ENCODE data around the gene PLN.

The PLN gene

DNA sequence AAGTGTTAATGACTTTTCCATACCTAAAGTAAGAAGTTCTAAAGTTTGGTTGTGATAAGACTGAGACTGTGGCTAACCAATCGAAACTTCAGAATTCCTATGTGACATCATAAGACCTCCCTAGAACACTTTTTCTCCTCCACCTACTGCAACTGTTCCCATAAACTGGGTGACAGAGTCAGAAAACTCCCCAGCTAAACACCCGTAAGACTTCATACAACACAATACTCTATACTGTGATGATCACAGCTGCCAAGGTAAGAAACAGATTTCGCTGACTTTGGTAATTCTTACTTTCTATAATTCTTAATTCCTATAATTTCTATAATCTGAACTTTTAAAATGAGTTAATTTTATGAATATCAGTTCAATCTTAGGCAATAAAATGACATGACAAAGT is at the start of gene PLN:
Gene PLN (plus strand): TSS at position 161 of the 400 bp plus-strand sequence. CDS start 10,626 bp downstream, outside the sequence.
- no peak for DNase-seq

DNA sequence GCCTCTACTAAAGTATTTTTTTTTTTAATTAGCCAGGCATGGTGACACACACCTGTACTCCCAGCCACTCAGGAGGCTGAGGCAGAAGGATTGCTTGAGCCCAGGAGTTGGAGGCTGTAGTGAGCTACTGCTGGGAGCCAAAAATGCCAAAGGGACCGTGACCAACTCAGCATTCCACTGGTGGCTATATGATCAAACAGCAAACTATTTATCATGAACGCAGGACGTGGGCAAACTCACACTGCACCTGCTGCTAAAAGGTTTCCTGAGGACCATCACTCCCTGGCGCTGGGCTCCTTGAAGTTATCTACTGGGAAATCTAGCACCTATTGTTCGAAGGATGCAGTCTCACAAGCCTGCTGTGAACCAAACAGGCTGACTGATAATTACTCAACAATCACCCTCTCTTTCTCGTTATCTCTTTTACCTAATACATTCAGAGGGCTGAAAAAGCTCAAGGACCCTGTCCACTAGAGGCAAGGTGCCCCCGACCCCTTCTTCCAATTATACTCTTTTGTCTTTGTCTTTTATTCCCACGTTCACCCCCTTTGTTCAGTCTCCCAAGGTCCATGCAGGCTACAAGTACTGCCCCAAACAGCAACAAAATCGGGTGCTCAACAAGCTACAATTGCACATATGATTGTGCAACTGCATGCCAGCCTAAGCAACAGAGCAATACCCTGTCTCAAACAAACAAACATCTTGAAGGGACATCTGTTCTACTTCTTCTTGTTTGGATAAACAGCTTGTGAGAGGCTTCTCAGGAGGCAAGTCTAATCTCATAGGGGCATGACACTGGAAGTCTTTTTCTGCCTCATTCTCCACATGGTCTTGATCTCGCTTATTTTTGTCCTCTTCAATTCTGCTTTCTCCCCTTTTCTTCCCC is 47.7 kb upstream of the PLN start:
- no peak for DNase-seq

DNA sequence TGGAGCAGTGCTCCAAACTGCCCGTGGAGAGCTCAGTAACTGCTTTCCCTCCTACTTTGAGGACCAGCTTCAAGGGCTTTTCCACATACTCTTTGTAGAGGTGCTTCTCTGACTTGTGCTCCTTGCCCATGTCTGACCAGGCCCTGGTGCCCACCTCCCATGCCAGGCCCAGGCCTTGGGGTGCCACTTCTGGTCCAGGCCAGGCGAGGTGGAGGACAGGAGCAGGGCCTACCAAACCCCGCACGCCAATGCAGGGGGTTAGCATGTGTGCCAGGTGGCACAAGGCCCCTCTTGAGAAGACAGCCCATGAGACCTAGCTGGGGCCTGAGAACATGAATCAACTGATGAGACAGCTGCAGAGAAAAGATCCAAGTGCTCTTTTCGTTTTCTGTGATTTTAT is 47.0 kb upstream of the PLN start:
- no peak for DNase-seq

DNA sequence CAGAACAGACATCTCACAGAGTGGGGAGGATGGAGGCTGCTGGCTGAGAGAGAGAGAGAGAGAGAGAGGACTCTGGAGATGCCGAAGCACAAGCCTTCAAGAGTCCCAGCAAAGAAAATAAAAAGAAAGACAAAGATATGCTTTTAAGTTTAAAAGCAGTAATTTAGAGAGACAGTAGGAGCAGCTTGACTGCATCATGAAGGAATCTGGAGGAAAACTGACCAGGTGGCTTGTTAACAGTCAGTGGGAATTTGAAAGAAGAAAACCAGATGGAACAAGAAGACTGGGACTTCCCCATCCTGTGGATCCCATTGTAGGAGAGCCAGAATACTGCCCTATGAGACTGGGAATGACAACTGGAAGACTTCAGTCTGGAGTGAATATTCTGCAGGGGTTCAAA is 46.3 kb upstream of the PLN start:
- DNase-seq: no peak

DNA sequence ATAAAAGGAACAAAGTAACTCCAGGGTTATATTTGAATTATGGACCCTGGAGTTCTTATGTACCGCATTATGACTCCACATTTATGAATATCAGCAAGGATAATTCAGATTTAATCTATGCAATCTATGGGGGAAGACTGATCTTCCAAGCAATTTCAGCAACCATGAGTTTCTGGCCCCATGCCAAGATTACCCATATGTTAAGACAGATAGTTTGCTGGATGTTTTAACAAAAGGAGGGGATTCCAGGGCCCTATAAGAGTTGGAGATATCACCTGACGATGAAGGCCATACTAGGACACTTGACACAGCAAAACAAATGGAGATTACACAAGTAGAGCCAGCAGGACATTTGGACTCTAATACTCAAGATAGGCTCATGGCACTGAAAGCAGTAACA is 45.9 kb upstream of the PLN start:
- no peak for DNase-seq

DNA sequence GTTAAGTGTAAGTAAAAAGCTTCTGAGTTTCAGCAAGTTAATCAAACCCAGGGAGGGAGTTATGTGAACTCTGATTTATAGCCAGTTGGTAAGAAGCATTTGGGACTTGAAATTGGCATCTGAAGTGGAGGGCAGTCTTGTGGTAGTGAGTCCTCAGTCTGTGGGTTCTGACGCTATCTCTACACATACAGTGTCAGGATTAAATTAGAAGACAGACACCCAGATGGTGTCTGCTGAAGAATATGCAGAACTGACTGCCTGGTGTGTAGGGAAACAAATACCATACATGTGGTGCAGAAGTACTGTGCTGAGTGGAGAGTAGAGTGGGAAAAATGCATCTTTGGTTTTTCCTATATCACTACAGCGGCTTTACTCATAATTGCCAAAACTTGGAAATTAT is 43.5 kb upstream of the PLN start:
- no peak for DNase-seq

DNA sequence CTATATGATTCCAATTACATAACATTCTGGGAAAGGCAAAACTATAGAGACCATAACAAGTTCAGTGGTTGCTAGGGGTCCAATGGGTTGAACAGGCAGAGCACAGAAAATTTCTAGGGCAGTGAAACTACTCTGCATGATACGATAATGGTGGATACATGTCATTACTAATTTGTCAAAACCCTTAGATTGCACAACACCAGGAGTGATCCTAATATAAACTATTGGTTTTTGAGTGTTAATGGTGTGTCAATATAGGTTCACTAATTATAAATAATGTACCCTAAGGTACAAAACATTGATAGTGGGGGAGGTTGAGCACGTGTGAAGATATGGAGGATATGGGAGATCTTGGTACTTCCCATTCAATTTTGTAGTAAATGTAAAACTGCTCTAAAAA is 42.4 kb upstream of the PLN start:
- no peak for DNase-seq

DNA sequence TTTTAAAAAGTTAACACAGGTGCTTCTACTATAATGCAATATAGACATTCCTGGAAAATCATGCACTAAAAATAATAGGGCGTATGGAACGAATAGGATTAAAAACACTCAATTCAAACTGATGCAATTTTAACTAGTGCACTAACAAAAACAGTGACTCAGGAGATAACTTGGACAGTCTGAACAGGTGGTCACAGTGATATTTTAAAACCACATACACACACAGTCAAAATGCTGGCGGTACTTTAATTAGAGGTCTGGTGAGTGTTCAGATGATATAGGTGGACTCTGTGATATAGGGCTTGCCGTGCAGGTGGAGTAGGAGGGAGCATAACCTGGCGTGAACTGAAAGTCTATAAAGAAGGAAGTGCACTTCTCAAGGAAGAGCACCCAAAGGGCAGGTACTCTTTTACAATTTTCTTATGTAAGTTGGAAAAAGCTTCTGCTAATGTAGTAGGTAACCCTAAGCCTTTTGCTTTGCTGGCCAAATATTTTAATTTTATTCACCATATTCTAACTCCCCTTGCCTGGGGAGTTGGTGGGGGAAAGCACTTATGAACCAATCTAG is 41.9 kb upstream of the PLN start:
- DNase-seq: no peak

DNA sequence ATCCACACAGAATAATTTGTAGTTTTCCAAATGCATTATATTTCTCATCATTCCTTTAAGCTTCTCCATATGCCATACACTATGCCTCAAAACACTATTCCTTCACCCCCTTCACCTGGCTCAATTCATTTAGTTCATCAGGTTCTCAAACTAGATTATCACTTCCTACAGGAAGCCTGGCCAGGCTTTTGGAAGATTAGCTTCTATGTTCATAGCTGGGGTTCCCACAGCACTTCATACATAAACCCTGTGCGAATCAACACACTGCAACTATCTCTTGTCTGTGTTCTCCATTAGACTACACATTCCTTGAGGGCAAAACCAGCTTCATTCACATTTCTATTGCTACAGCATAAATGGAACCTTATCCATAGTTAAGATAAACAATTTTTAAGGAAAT is 40.5 kb upstream of the PLN start:
- no peak for DNase-seq

DNA sequence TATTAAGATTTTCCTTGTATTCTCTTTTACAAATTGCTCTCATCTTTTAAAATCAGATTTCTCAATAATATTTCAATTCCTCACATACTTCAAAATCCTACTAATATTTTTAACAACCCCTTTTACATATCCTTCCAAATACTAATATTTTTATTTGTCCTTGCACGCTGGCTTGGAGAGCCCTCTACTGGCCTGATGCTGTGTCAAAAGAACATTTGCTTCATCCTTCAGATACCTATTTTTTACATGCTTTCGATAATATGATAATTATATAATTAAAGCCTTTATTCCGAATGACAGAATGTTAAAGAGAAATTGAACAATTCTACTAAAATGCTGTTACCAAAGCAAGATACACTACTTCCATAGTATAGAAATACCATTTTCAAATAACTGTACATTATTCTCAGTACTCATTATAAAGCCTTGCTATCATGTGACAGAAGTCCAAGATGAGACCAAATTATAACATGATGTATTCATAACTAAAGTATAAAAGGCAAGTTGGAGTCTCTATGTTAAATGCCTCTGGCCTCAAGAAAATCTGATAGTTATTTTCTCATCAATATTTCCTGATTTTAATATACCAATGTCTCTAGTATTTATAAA is 39.0 kb upstream of the PLN start:
- no peak for DNase-seq

DNA sequence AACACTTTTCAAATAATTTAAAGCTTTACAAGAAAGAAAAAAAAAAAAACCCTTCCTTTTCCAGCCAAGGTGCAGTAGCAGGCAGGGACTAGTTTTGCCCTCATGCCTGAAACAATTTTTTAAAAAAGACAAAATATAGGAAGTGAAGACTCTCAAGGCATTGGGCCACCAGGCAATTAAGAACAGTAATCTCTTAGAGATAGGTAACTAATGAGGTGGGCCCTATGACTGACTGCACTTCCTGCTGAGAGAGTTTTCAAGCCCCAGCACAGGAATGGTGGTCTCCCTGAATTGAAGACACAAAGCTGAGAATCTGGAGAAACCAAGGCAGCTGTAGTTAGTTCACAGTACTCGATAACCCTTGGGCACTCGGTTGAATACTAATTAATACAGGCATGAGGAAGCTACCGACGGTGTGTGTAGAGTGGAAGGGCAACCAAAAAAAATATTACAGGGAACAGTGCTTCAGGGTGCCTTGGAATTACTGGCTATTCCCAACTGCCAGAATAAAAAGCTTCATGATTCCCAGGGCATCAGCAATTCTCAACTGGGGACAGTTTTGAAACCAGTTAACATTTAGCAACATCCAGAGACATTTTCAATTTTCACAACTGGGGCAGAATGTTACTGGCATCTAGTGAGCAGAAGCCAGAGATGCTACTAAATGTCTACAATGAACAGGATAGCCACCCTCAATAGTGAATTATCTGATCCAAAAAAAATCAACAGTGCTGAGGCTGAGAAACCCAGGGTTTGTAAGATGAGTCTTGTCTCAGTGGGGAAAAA is 36.0 kb upstream of the PLN start:
- no peak for DNase-seq

DNA sequence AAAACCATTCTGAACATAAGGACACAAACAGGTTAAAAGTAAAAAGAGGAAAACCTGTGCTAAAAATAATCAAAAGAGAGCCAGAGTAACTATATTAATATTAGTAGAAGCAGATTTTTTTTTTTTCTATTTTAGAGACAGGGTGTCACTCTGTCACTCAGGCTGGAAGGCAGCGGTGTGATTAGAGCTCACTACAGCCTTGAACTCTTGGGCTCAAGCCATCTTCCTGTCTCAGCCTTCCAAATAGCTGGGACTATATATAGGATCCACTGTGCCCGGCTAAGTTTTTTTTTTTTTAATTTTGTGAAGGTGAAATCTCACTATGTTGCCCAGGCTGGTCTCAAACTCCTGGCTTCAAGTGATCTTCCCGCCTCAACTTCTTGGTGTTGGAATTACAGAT is 33.4 kb upstream of the PLN start:
- no peak for DNase-seq

DNA sequence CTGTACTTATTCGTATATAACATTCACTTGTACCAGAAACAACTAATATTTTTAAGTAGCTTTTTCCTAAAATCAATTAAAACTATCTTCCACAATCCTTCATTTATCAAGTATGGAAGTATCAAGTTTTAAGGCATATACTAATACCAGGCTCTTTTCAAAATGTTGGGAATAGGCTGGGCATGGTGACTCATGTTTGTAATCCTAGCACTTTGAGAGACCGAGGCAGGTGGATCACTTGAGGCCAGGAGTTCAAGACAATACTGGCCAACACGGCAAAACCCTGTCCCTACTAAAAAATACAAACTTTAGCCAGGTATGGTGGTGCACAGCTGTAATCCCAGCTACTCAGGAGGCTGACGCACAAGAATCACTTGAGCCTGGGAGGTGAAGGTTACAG is 25.7 kb upstream of the PLN start:
- no peak for DNase-seq

DNA sequence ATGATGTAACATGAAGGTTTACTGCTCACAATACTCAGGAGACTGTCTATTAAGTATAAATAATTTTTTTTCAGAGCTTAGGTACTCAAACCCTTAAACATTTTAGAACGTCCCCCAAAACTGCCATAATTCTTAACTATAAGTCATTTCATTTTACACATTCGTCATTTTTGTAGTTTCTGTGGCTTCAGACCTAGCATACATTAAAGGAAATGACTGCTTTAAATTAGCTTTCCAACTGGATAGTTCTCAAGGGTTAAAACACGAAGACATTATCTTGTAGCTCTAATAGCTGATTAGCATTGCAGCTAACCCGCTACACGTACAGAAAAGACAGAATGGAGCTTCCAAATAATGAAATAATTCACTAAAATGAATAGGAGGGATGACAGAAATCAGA is 24.9 kb upstream of the PLN start:
- no peak for DNase-seq

DNA sequence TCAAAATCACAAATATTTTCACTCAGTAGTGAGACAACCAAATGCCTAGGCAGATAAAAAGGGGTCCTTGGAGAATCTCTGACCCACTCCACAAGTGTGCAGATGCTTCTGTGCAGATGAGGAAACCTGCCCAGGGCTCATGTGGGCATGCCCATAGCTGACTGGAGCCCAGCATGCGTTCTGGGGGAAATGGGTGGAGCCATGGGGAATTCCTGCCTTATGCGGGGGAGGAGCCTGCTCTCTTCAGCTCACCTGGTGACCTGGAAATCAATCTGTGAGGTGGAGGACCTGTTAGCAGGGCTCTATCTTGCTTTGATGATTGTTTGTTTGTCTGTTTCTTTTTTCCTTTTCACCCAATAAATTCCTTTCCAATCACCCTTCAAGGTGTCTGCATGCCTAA is 23.4 kb upstream of the PLN start:
- DNase-seq: no peak

DNA sequence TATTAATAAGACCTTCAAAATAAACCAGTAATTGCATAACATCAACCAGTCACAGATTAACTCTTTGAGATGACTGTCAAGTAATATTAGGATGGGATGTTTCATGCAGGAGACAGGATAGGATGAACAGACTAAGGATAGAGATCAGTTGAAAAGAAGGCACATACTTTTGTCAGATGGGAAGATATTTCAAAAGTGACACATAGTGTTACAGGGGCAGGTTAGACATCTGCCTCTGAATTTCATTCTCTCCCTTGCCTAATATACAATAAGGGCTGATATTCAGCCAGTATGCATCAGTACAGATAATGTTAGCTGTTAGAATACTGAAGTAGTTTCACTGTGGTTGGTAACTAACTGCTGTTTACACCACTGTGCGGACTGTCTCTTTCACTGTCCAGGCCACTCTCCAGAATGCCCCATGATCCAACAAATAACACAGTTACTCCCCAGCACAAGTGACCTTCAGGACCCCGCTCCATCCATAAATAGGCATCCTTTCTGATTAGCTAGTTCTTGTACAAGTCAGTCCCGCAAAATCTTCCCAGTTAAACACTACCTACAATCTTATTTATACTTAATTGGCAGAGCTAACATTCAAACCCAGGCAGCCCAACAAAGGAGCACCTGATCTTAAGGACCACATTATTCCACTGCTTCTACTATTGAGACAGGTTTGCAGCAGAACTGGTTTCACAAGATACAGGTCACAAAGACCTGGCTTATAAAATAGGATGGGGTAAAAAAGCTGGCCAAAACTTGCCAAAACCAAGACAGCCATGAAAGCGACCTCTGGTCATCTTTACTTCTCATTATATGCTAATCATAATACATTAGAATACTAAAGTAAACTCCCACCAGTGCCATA is 21.9 kb upstream of the PLN start:
- no peak for DNase-seq

DNA sequence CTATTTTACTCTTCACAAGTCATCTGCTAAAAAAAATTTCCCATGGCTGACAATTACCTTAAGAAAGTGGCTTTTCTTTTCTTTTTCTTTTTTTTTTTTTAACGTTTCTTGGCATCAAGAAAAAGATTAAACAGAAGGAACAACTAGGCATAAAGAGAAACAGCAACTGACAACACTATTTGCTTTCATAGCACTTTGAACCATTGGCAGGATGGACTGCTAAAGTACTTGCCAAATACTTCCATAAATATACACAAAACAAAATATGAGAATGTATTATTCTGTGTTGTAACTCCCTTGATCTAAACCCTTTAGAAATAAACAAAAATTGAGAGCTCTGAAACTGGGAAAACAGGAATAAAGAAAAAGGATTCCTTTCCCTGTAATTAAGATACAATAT is 20.0 kb upstream of the PLN start:
- no peak for DNase-seq

DNA sequence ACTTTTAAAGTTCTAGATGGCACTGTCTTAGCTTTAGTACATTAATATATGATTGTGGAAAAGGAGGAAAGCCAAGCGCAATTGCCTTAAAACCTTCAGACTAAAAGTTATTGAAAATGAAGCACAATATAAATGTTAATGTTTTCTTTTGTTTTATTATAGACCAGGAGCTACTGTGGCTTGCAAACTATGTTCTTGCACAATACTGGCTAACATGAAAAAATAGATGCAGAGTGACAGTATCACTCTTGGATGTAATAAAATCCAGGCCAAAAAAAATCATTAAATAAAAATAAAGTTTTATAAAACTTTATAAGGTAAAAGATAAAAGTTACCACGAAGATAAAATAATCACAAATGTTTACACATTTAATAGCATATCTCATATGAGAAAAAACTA is 18.3 kb upstream of the PLN start:
- no peak for DNase-seq

DNA sequence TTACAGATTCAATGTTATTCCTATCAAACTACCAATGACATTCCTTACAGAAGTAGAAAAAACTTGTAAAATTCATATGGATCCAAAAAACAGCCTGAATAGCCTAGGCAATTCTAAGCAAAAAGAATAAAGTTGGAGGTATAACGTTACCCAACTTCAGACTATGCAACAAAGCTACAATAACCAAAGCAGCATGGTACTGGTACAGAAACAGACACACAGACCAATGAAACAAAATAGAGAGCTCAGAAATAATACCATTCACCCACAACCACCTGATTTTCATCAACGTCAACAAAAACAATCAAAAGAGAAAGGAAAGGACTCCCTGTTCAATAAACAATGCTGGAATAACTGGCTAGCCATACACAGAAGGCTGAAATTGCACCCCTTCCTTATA is 17.2 kb upstream of the PLN start:
- no peak for DNase-seq

DNA sequence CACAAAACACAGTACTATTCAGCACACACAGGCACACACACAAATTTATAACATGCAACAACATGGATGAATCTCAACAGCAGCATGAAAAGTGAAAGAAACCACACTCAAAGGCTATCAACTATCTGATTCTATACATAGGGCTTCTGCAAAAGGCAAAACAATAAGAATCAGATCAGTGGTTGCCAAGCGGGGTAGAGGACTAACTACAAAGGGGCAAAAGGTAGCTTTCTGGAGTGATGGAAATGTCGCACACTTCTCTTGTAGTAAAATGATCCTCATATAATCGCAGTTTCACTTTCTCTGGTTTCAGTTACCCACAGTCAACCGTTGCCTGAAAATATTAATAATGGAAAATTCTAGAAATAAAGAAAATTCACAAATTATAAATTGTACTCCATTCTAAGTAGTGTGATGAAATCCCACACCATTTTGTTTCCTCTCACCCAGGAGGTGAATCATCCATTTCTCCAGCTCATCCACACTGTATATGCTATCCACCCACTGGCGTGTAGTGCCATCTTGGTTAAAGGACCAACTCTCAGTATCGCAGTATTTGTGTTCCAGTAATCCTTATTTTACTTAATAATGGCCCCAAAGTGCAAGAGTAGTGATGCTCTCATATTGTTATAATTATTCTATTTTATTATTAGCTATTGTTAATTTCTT is 12.8 kb upstream of the PLN start:
- DNase-seq: no peak

DNA sequence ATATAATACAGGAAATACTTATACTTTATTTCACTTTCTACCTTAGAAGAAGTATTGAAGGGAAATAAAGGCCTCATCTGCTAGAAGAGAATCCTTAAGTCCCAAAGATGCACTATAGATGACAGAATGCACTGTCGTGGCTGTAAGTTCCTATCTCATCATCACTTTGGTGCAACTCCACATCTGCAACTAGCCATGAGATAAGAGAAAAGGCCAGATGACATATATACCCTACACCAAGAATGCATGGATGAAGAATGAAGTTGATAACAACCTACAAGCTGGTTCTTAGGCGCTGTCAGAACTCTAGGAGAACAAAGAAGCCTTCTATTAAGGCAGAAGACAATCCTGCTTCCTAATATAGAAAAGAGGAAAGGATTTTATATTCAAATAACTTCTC is 11.6 kb upstream of the PLN start:
- no peak for DNase-seq

DNA sequence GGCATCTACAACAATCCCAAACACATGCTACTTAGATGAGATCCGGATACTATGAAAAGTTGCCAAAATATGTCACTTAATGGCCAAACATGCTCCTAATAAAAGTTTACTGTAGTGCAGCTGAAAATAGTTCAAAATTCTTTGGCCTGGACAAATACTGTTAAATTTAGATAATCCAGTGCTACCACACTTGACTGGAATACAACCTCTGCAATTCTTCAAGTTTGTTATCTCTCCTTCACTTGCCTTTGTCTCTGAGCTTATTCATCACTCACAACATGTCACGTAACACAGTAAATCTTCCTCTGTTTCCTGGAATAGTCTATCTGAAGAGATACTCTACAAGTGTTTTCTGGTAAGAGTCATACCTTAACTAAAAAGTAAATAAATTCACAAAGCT is 10.5 kb upstream of the PLN start:
- no peak for DNase-seq

All from activated CD8-positive, alpha-beta memory T cell treated with anti-CD3 and anti-CD28 coated beads, Interleukin-2, amount 50 U/mL, for 4 hours (primary cell).